ENCODE results near the gene NEURL4.

GRCh38 chr17:7340179-7340578 is 11.0 kb upstream of the NEURL4 start:
- TF ChIP-seq, protein P1, sequence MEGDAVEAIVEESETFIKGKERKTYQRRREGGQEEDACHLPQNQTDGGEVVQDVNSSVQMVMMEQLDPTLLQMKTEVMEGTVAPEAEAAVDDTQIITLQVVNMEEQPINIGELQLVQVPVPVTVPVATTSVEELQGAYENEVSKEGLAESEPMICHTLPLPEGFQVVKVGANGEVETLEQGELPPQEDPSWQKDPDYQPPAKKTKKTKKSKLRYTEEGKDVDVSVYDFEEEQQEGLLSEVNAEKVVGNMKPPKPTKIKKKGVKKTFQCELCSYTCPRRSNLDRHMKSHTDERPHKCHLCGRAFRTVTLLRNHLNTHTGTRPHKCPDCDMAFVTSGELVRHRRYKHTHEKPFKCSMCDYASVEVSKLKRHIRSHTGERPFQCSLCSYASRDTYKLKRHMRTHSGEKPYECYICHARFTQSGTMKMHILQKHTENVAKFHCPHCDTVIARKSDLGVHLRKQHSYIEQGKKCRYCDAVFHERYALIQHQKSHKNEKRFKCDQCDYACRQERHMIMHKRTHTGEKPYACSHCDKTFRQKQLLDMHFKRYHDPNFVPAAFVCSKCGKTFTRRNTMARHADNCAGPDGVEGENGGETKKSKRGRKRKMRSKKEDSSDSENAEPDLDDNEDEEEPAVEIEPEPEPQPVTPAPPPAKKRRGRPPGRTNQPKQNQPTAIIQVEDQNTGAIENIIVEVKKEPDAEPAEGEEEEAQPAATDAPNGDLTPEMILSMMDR (conservative IDR thresholded peaks at IDR 0.05; ENCODE audit: low read depth in 2 of 2) = no peak
- no peak for TF ChIP-seq EZH2 (IDR thresholded peaks at IDR 0.05; ENCODE audit: low read depth, unreplicated experiment)
- no peak for TF ChIP-seq JUNB (IDR thresholded peaks at IDR 0.05; ENCODE audit: unreplicated experiment)
- TF ChIP-seq REST (IDR thresholded peaks at IDR 0.05; ENCODE audit: unreplicated experiment) = no peak
- TF ChIP-seq, protein P2, sequence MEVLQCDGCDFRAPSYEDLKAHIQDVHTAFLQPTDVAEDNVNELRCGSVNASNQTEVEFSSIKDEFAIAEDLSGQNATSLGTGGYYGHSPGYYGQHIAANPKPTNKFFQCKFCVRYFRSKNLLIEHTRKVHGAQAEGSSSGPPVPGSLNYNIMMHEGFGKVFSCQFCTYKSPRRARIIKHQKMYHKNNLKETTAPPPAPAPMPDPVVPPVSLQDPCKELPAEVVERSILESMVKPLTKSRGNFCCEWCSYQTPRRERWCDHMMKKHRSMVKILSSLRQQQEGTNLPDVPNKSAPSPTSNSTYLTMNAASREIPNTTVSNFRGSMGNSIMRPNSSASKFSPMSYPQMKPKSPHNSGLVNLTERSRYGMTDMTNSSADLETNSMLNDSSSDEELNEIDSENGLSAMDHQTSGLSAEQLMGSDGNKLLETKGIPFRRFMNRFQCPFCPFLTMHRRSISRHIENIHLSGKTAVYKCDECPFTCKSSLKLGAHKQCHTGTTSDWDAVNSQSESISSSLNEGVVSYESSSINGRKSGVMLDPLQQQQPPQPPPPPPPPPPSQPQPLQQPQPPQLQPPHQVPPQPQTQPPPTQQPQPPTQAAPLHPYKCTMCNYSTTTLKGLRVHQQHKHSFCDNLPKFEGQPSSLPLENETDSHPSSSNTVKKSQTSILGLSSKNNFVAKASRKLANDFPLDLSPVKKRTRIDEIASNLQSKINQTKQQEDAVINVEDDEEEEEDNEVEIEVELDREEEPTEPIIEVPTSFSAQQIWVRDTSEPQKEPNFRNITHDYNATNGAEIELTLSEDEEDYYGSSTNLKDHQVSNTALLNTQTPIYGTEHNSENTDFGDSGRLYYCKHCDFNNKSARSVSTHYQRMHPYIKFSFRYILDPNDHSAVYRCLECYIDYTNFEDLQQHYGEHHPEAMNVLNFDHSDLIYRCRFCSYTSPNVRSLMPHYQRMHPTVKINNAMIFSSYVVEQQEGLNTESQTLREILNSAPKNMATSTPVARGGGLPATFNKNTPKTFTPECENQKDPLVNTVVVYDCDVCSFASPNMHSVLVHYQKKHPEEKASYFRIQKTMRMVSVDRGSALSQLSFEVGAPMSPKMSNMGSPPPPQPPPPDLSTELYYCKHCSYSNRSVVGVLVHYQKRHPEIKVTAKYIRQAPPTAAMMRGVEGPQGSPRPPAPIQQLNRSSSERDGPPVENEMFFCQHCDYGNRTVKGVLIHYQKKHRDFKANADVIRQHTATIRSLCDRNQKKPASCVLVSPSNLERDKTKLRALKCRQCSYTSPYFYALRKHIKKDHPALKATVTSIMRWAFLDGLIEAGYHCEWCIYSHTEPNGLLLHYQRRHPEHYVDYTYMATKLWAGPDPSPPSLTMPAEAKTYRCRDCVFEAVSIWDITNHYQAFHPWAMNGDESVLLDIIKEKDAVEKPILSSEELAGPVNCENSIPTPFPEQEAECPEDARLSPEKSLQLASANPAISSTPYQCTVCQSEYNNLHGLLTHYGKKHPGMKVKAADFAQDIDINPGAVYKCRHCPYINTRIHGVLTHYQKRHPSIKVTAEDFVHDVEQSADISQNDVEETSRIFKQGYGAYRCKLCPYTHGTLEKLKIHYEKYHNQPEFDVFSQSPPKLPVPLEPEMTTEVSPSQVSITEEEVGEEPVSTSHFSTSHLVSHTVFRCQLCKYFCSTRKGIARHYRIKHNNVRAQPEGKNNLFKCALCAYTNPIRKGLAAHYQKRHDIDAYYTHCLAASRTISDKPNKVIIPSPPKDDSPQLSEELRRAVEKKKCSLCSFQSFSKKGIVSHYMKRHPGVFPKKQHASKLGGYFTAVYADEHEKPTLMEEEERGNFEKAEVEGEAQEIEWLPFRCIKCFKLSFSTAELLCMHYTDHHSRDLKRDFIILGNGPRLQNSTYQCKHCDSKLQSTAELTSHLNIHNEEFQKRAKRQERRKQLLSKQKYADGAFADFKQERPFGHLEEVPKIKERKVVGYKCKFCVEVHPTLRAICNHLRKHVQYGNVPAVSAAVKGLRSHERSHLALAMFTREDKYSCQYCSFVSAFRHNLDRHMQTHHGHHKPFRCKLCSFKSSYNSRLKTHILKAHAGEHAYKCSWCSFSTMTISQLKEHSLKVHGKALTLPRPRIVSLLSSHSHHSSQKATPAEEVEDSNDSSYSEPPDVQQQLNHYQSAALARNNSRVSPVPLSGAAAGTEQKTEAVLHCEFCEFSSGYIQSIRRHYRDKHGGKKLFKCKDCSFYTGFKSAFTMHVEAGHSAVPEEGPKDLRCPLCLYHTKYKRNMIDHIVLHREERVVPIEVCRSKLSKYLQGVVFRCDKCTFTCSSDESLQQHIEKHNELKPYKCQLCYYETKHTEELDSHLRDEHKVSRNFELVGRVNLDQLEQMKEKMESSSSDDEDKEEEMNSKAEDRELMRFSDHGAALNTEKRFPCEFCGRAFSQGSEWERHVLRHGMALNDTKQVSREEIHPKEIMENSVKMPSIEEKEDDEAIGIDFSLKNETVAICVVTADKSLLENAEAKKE (CRISPR knock-in tag; IDR thresholded peaks at IDR 0.05) = no peak
- TF ChIP-seq EZH2phosphoT487 (IDR thresholded peaks at IDR 0.05; ENCODE audit: unreplicated experiment) = no peak

Data from GM23338 (cell line).